ENCODE results near the gene KLHL8. TPM values are rescaled to one million over a fixed set of nuclear protein-coding genes. Genes with fewer than 3 reads are reported as not detected.

The KLHL8 gene
- total RNA-seq, 1 experiment from 2014 or later, result 7.5 TPM

DNA sequence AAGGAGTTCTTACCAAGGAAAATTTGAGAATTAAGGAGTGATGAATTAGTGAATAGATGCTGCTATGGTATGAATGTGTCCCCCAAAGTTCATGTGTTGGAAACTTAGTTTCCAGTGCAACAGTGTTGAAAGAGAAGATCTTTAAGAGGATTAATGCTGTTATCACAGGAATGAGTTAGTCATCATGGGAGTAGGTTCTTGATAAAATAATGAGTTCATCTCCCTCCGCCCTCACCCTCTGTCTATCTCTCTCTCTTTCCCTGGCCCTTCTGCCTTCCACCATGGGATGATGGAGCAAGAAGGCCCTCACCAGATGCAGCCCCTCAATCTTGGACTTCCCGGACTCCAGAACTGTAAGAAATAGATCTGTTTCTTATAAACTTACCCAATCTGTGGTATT lies 38.3 kb upstream of the KLHL8 start:
- H4K91ac ChIP-seq (ENCODE audit: insufficient read length, low read depth, low read length), result no peak overlapping the region
- no peak overlapping the region for H3K4ac ChIP-seq (ENCODE audit: low read depth, low read length)
- peaks cover 3 to 5% (median 5%) of the 10 kb centered on the region in 3 experiments; a peak in 4 of 7 replicates for H3K36me3 Mint-ChIP-seq (ENCODE audit: insufficient read depth in 1 of 3, low read depth in 3 of 3)
- H4K8ac ChIP-seq (replicated peaks; ENCODE audit: insufficient read length, low read depth, low read length), result no peak overlapping the region
- no peak overlapping the region for H2BK12ac ChIP-seq (ENCODE audit: insufficient read length, low read depth, low read length)
- H3K79me2 ChIP-seq (ENCODE audit: insufficient read depth, low read length), result no peaks in the 10 kb centered on the region
- no peak overlapping the region for H3K27ac ChIP-seq (ENCODE audit: insufficient read length, low read depth, low read length)
- H3K4me1 ChIP-seq (ENCODE audit: insufficient read depth, low read length), result no peaks in the 10 kb centered on the region
- H2AFZ ChIP-seq (ENCODE audit: low read length), result no peak overlapping the region
- H2BK120ac ChIP-seq (ENCODE audit: low read depth, low read length, poor library complexity, severe bottlenecking), result no peak overlapping the region
- H2BK15ac ChIP-seq (ENCODE audit: low read depth, low read length), result no peak overlapping the region
- H3K14ac ChIP-seq (ENCODE audit: insufficient read depth, low read length), result no peak overlapping the region
- H4K20me1 ChIP-seq (ENCODE audit: control insufficient read depth, insufficient read depth, insufficient read length), result no peaks in the 10 kb centered on the region
- no peak overlapping the region for H3T11ph ChIP-seq (ENCODE audit: low read length)
- no peak overlapping the region for H3K18ac ChIP-seq (ENCODE audit: insufficient read length, low read depth, low read length)
- no peaks in the 10 kb centered on the region for H3K79me1 ChIP-seq (ENCODE audit: insufficient read depth, low read depth, low read length, poor library complexity, severe bottlenecking)
- no CpG with 5 or more reads among the region's 2 CpGs for WGBS (ENCODE audit: extremely low coverage, insufficient read length, low lambda C conversion rate)
- no peaks in the 10 kb centered on the region for H3K4me1 Mint-ChIP-seq
- no peaks in the 10 kb centered on the region for H3K9me3 ChIP-seq (ENCODE audit: control insufficient read depth, low read depth, low read length)
- H4K5ac ChIP-seq (ENCODE audit: insufficient read length, low read depth, low read length), result no peak overlapping the region
- H3K9me3 Mint-ChIP-seq, result peaks cover 6 to 9% of the 10 kb centered on the region in 2 experiments
- H2BK5ac ChIP-seq (ENCODE audit: insufficient read length, low read length), result no peak overlapping the region
- H3K23me2 ChIP-seq (ENCODE audit: insufficient read length, low read depth, low read length, poor library complexity, severe bottlenecking), result no peaks in the 10 kb centered on the region
- no peak overlapping the region for H3K56ac ChIP-seq (ENCODE audit: insufficient read length, low read depth, low read length)
- H2AK5ac ChIP-seq (ENCODE audit: insufficient read length, low read length), result no peak overlapping the region
- no peak overlapping the region for H3K23ac ChIP-seq (ENCODE audit: insufficient read length, low read depth, low read length)
- H3K4me3 Mint-ChIP-seq, result no peak overlapping the region
- no peak overlapping the region for H3K9ac ChIP-seq (ENCODE audit: extremely low read depth, insufficient read length, low read length)
- no peak overlapping the region for H3K27ac Mint-ChIP-seq
- no peak overlapping the region for H3K4me2 ChIP-seq (ENCODE audit: insufficient read depth, insufficient read length, low read length)
- TF ChIP-seq, protein P1, sequence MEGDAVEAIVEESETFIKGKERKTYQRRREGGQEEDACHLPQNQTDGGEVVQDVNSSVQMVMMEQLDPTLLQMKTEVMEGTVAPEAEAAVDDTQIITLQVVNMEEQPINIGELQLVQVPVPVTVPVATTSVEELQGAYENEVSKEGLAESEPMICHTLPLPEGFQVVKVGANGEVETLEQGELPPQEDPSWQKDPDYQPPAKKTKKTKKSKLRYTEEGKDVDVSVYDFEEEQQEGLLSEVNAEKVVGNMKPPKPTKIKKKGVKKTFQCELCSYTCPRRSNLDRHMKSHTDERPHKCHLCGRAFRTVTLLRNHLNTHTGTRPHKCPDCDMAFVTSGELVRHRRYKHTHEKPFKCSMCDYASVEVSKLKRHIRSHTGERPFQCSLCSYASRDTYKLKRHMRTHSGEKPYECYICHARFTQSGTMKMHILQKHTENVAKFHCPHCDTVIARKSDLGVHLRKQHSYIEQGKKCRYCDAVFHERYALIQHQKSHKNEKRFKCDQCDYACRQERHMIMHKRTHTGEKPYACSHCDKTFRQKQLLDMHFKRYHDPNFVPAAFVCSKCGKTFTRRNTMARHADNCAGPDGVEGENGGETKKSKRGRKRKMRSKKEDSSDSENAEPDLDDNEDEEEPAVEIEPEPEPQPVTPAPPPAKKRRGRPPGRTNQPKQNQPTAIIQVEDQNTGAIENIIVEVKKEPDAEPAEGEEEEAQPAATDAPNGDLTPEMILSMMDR (conservative IDR thresholded peaks at IDR 0.05), result no peak
- no peak for DNase-seq
- no peaks in the 10 kb centered on the region for H3K27me3 ChIP-seq (ENCODE audit: insufficient read depth, low read length)
- H3K27me3 Mint-ChIP-seq (ENCODE audit: low read depth), result no peaks in the 10 kb centered on the region; the same call in 1 of the 2 replicates
- no peak overlapping the region for H2BK20ac ChIP-seq (ENCODE audit: low read depth, low read length, poor library complexity, severe bottlenecking)
